Prostate gland (tissue), 2 donors: ENCODE data around the gene DYSF.

Experiments
- CTCF ChIP-seq, 4 experiments: fragments of 200-600 bp in 2 of 4; fragments of 450-650 bp in 2 of 4; sonication (generic) in 2 of 4; IDR thresholded peaks; 1 replicate in 3 of 4; 2 replicates in 1 of 4; pipeline ENCODE4 v1.5.1; 2016 to 2019; ENCODE audit warnings: antibody characterized with exemption in 4 of 4, mild to moderate bottlenecking in 2 of 4, moderate library complexity in 2 of 4
- POLR2A ChIP-seq: fragments of 450-650 bp; IDR thresholded peaks from one replicate; pipeline ENCODE4 v1.6.1; 2016; ENCODE audit warnings: antibody characterized with exemption, mild to moderate bottlenecking

GRCh38 chr2:71683070-71683469 is 229.7 kb downstream of the DYSF start:
- no peak for TF ChIP-seq CTCF (IDR thresholded peaks at IDR 0.05)
- TF ChIP-seq POLR2A = no peak
